ENCODE data around the gene SULT1A1.
A peak's percentile ranks its signal among the peaks of the same experiment; 100 is the strongest.
"Not testable (repeated sequence)": the region's sequence is repeated elsewhere in the genome, so short reads cannot be mapped to it uniquely, and the experiment has no call there.

Gene SULT1A1

DNA sequence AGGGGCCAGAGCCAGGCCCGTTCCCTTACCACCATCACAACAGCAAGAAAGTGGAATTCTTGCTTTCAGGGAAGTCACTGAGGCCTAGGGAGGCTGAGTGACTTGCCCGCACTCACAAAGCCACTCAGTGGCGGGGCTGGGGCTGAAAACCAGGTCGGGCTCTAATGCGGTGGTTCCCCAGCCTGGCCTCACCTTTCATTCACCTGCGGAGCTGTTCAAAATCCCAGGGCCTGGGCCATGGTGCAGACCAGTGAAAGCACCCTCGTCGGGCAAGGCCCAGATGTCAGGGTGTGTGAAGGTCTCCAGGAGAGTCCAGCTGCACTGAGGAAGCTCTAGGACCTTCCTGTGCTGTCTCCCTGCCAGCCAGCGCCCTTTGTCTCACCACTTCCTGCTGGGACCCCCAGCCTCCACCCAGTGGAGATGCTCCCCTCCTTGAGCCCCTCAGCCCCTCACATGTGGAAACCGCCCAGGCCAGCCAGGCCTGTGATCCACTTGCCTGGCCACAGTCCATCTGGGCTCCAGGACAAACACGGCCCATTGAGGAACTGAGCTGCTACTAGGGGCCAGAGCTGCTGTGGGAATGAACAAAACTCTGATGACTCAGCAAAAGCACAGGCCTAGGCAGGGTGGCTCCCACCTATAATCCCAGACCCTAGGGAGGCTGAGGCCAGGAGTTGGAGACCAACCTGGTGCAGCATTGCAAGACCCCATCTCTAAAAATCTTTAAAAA lies 812 bp downstream of the SULT1A1 start:
- peak; percentile 1 for DNase-seq (ENCODE audit: low spot score)

DNA sequence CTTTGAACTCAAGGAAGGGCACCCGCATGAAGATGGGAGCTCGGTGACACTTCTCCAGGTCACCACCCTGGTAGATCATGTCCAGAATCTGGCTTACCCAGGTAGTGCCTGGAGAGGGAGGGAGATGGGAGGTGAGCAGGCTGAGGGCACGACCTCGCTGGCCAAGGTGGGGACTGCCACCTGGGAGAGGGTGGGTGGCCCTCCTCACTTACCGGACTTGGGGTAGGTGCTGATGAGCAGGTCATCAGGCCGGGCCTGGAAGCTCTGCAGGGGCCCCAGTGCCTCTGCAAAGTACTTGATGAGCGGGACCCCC lies 1.4 kb downstream of the SULT1A1 start:
- not testable (repeated sequence) for DNase-seq (ENCODE audit: low spot score)

DNA sequence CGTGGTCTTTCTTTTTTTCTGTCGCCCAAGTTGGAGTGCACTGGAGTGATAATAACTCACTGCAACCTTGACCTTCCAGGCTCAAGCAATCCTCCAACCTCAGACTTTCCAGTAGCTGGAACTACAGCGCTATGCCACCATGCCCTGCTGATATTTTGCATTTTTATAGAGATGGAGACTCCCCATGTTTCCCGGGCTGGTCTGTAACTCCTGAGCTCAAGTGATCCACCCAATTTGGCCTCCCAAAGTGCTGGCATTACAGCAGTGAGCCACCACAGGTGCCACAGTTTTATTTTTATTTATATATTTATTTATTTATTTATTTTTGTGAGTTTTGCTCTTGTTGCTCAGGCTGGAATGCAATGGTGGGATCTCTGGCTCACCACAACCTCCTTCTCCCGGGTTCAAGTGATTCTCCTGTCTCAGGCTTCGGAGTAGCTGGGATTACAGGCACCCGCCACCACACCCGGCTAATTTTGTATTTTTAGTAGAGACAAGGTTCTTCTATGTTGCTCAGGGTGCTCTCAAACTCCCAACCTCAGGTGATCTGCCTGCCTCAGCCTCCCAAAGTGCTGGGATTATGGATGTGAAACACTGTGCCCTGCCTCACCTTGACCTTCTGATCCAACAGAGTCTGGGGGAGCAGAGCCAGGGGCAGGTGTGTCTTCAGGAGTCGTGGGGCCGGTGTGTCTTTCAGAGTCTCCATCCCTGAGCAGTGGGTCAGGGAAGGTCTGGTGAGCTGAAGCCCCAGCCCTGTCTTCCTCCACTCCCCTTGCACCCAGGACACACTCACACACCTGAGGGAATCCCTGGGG lies 2.0 kb downstream of the SULT1A1 start:
- not testable (repeated sequence) for DNase-seq (ENCODE audit: low spot score)

DNA sequence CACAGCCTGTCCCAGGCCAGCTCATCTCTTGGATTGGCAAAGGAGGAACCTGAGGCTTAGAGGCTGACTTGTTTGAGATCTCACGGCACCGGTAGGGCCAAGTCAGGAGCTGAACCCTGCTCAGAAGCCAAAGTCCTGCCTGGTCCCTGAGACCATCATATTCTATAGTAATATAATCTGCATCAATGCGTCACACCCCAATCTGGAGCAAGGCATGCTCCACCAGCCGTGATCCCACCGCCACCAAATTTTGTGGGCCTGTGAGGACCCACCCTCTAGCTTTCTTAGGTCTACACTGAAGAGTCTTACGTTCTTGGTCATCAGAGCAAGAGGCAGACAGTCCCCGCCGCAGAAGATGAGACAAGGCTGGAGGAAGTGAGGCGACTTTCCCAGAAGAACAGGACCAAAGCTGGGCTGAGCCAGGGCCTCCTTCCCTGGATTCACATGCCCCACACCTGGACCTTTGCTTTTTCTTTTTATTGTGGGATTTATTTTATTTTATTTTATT lies 2.7 kb downstream of the SULT1A1 start:
- no peak for DNase-seq (ENCODE audit: low spot score)

DNA sequence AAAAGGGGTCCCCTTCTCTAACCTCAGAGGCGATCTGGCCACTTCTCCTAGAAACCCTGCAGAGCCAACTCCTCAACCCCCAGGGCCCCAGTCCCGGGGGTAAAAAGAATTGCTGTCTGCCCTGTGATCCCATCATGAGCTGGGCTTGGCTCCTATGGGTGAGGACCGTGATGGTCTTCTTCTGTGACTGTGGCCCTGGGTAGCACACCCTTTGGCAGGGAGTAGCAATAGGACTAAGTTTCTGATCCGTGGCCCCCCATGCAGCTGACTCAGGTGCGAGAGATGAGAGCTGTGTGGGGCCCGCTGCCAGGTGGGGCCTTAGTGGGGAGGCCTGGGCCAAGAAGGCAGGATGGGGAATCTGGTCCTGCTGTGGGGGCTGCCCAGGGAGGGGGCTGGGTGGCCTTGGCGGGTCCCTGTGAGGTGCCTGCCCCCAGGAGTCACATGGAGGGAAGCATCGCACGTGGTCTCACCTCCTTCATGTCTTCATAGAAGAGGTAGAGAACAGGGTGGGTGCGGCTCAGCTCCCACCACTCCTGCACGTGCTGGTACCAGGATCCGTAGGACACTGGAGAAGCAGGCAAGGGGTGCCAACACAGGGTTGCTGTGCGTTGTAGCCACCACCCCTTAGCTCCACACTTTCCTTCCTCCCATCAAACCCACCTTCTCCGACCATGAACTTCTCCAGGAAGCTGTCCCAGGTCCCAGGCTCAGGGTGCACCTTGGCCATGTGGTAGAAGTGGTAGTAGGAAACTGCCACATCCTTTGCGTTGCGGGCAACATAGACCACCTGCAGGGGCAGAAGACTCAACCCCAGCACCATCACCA lies 3.3 kb downstream of the SULT1A1 start:
- DNase-seq (ENCODE audit: low spot score) = no peak

DNA sequence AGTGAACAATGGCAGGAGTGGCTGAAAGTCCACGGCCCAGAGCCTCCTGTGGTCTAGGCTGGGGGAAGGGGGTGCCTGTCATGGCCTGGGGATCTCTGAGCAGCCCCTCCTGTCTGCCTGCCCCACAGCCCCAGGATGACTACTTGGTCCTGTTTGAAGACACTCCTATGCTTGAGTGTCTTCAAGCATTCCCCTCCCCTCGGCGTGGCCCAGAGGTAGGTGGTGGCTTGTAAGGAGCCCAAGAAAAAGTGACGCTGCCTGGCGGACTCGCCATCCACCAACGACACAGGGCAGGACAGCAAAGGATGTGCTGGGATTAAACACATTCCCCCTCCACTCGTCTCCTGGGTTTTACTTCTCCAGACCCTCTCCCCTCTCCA lies 5.7 kb downstream of the SULT1A1 start:
- DNase-seq (ENCODE audit: low spot score) = no peak

DNA sequence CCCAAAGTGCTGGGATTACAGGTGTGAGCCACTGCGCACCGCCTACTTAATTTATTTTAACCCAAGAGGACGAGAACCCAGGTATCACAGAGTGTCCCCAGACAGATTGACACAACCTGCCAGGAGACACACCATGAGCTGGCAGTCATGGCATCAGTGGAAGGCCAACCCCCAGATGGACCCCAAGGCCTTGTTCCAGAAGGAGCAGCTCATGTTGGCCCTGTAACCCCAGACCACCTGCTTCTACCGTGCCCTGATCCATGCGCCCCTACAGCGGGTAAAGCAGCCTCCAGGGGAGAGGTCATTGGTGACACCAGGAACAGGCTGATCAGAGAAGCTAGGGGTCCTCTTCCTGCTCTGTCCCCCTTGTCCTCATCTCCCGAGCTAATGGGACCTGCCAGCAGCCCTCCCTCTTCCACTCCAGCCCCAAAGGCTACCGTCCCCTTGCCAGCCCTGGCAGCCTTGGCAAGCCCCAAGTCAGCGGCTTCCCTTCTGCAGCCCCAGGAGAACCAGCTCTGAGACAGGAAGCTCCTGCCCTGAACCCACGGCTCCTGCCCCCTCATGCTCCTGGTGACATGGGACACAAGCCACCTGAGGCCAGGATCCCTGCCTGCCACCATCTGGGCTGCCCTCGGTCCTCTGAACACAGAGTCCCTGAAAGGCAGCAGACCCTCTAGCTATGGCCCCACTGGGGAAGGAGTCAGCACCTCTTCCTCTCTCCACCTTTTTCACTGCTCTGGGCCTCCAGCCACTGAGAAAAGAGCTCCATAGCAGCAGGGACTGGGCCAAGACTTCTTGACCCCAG lies 6.3 kb downstream of the SULT1A1 start:
- DNase-seq (ENCODE audit: low spot score) = no peak

DNA sequence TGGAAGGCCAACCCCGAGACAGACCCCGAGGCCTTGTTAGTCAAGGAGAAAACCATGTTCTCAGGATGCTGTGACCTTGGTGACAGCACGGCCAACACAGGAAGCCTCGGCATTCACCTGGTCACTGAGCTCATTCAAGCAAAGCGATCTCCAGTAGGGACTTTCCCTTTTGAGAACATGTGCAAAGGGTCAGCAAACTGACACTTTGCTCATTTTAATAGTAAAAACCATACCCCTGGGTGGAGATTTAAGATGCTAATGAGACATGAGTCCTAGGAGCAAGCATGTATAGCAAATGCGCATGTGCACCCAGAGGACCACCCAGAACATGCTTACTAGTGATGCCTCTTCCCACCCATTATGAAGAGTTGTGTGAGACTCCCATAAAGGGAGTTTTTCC lies 7.3 kb downstream of the SULT1A1 start:
- no peak for DNase-seq (ENCODE audit: low spot score)

DNA sequence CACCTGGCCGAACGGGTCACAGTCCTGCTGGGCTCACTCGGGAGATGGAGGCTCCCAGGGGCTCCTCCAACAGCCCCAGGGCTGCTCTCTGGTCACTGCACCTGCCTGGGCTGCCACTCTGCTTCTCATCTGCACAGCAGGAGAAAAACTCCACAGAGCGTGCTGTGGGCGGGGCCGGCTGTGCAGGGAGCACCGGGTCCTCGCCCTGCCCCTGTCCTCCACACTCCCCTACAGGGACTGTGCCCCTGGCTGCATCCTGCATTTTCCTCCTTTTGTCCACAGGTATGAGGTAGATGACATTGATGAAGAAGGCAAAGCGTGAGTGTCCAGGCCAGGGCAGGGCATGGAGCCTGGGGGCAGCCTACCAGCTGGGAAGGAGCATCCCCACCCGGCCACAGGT lies 7.8 kb downstream of the SULT1A1 start:
- not testable (repeated sequence) for DNase-seq (ENCODE audit: low spot score)

DNA sequence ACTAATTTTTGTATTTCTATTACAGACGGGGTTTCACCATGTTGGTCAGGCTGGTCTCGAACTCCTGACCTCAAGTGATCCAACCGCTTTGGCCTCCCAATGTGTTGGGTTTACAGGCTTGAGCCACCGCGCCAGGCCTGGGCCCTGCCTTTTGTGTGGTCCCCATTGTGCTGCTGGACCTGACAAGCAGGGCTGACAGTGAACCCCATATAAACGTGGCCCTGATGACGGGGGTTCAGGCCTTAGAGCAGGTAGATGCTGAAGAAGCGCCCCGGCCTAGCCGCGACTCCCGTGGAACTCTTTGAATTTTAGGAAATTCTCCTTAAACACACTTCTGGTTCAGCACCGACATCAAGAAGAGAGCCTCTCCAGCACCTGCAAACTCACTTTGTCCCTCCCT lies 8.3 kb downstream of the SULT1A1 start:
- not testable (repeated sequence) for DNase-seq (ENCODE audit: low spot score)

DNA sequence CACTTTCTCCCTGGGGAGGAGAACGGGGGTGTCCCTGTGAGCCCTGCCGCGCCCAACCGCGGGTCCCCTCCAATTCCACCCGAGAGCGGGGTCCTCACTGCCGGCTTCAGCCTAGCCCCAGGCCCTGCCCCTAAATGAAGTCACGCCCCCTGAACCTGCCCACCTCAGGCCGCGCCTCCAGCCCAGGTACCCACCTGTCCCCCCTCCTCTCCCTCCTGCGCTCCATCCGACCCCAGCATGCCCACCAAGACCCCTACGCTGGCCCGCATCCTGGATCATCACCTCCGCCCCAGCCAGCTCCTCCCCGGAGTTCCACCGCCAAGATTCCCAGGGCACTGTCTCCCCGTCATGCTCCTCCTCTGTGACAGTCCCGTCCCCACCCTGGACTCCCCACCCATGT lies 8.9 kb downstream of the SULT1A1 start:
- not testable (repeated sequence) for DNase-seq (ENCODE audit: low spot score)

DNA sequence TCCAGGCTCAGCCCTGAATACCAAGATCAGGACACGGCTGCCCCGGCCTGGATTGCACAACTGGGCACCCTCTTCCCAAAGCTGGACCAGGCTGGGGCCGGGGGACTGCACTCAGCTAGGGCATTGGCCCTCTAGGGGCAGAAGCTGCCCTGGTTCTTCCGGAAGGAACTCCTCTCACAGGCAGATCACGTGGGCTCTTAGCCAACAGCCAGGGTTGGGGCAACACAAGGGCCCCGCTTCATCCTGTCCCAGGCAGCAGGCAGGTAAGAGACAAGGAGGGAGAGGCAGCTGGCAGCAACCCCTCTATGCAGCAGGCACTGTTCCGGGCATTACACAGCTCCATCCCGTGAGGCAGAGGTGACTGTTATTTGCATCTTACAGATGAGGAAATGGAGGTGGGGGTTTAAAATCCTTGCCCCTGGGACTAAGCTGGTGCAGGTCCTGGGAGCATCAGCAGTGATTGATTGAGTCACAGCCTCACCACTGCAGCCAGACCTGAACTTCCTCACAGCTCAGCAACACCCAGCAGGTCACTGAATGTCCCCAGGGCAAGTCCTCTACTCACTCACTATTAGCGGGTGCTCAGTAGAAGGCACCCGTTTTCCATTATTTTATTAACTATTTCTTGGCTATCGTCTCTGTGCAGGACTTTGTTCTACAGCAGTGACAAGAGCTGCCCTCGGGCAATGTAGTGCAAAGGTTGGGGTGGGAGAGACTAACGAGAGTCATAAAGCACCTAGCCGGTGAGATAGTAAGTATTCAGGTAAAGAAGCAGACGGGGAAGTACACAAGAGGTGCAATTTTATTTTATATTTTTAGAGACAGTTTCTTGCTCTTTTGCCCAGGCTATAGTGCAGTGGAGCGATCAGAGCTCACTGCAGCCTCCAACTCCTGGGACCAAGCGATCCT lies 10.2 kb downstream of the SULT1A1 start:
- not testable (repeated sequence) for DNase-seq (ENCODE audit: low spot score)

DNA sequence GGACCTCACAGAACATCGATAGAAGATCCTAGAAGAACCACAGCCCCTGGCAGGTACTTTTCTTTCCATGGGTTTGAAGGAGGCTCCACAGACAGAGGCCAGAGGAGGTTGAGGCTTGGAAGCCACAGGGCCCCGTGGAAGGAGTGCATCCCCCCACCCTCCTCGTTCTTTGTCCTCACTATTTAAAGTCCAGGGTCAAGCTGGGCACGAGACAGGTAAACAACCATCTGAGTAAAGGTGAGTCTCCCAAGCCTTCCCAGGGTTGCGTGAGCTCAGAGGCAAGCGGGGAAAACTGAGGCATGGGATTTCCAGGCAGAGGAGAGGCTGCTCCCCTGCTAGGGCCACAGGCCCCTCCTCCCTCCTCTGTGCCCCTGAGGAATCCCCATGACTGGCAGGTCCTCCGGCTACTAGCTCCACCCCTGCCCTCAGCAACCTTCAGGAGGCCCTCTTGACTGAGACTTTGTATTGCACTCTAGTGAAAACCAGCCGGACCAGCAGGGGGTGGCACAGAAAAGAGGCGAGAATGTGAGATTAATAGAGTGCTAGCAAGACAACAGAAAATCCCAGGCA lies 12.1 kb downstream of the SULT1A1 start:
- peak; percentile 80 for DNase-seq (ENCODE audit: low spot score)

DNA sequence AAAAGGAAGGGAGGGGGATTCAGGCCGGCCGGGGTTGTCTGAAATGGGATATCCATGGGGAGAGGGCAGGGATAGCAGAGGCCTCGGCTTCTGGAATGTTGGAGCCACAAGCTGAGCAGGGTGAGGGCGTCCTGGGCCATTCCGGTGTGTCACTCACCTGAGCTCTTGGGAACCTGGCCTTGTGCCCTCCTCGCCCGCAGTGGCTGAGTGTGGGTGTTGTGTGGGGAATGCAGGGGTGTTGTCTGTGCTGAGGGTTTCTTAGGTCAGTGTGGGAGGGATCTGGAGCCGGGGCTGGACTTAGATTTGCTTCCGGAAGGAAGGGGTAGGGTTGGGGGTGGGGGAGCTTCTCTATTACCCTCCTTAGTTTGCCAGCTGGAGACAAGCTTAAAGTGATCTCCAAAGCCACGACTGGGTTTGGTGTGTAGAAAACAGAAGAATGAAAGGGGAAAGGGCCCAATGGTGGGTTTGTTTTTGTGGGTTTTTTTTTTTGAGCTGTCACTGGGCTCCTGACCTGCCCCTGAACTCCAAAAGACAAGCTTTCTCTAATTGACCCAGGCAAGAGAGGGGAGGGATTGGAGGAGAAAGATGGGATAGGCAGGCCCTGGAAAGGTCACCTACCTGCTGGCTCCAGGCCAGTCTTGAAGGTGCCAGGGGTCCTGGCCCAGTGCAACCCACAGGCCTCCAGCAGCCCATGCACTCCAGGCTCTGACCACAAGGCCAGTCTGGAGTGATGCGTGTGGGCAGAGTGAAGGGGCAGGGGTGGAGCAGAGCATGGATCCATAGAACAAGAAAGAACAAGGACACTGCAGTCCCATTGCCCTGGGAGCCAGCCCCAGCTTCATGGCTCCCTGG lies 12.8 kb downstream of the SULT1A1 start, which contains the start of gene SULT1A2:
TSS of gene SULT1A2 (minus strand) at position 211 of the 852 bp plus-strand sequence. CDS start 1,120 bp downstream, outside the sequence.
- DNase-seq (ENCODE audit: low spot score) = peak; percentile 57

DNA sequence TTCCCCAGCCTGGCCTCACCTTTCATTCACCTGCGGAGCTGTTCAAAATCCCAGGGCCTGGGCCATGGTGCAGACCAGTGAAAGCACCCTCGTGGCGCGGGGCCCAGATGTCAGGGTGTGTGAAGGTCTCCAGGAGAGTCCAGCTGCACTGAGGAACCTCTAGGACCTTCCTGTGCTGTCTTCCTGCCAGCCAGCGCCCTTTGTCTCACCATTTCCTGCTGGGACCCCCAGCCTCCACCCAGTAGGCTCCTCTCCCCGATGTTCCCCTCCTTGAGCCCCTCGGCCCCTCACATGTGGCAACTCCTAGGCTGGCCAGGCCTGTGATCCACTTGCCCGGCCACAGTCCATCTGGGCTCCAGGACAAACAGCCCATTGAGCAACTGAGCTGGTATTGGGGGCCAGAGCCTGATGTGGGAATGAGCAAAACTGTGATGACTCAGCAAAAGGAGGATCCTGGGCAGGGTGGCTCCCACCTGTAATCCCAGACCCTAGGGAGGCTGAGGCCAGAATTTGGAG lies 13.7 kb downstream of the SULT1A1 start:
- DNase-seq (ENCODE audit: low spot score) = no peak

DNA sequence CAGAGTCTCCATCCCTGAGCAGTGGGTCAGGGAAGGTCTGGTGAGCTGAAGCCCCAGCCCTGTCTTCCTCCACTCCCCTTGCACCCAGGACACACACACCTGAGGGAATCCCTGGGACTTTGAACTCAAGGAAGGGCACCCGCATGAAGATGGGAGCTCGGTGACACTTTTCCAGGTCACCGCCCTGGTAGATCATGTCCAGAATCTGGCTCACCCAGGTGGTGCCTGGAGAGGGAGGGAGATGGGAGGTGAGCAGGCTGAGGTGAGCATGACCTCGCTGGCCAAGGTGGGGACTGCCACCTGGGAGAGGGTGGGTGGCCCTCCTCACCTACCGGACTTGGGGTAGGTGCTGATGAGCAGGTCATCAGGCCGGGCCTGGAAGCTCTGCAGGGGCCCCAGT lies 14.4 kb downstream of the SULT1A1 start:
- not testable (repeated sequence) for DNase-seq (ENCODE audit: low spot score)

DNA sequence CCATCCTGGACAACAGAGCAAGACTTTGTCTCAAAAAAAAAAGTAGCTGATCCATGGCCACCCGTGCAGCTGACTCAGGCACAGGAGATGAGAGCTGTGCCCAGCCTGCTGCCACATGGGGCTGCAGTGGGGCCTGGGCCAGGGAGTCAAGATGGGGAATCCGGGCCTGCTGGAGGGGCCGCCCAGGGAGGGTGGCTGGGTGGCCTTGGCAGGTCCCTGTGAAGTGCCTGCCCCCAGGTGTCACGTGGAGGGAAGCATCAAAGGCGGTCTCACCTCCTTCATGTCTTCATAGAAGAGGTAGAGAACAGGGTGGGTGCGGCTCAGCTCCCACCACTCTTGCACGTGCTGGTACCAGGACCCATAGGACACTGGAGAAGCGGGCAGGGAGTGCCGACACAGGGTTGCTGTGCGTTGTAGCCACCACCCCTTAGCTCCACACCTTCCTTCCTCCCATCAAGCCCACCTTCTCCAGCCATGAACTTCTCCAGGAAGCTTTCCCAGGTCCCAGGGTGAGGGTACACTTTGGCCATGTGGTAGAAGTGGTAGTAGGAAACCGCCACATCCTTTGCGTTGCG lies 16.8 kb downstream of the SULT1A1 start:
- DNase-seq (ENCODE audit: low spot score) = no peak

DNA sequence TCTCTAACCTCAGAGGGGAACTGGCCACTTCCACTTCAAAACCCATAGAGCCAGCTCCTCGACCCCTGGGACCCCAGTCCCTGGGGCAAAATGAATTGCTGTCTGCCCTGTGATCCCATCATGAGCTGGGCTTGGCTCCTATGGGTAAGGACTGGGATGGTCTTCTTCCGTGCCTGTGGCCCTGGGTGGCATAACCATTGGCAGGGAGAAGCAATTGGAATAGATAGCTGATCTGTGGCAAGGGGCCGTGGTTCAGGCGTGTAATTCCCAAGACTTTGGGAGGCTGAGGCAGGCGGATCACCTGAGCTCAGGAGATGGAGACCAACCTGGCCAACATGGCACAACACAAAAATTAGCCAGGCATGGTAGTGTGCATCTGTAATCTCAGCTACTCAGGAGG lies 17.3 kb downstream of the SULT1A1 start:
- no peak for DNase-seq (ENCODE audit: low spot score)

DNA sequence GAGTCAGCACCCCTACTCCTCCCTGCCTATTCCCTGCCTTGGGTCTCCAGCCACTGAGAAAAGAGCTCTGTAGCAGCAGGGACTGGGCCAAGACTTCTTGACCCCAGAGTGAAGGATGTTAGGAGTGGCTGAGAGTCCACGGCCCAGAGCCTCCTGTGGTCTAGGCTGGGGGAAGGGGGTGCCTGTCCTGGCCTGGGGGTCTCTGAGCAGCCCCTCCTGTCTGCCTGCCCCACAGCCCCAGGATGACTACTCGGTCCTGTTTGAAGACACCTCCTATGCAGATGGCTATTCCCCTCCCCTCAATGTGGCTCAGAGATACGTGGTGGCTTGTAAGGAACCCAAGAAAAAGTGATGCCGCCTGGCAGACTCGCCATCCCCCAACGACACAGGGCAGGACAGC lies 18.5 kb downstream of the SULT1A1 start:
- no peak for DNase-seq (ENCODE audit: low spot score)

Measured in iPS-NIHi11 (cell line).